GM23248 (cell line): Measurements from ENCODE around the gene LRP2. TPM values are rescaled to one million over a fixed set of nuclear protein-coding genes. Genes with fewer than 3 reads are reported as not detected.
A peak's percentile ranks its signal among the peaks of the same experiment; 100 is the strongest.

Experiments
- DNase-seq: peaks from one replicate; pipeline ENCODE4 v3.0.0-alpha.2; 2015
- H2AFZ ChIP-seq: fragments of 200-600 bp; sonication (generic); 2 replicates; pipeline ENCODE4 v1.6.1; 2016; ENCODE audit warnings: antibody characterized with exemption
- H3F3A ChIP-seq: fragments of 200-600 bp; sonication (generic); 2 replicates; pipeline ENCODE4 v1.6.1; 2016; ENCODE audit warnings: mild to moderate bottlenecking, antibody characterized with exemption, mixed run types; ENCODE audit not compliant: insufficient read depth
- H3K27ac ChIP-seq: fragments of 200-600 bp; sonication (generic); 2 replicates; pipeline ENCODE4 v1.5.1; 2016; ENCODE audit warnings: mild to moderate bottlenecking
- H3K27me3 ChIP-seq: fragments of 200-600 bp; sonication (generic); replicated peaks from 2 replicates; pipeline ENCODE4 v1.6.1; 2016; ENCODE audit warnings: mild to moderate bottlenecking; ENCODE audit not compliant: insufficient read depth
- H3K36me3 ChIP-seq: fragments of 200-600 bp; sonication (generic); 2 replicates; pipeline ENCODE4 v1.6.1; 2016; ENCODE audit warnings: low read depth, mild to moderate bottlenecking
- H3K4me1 ChIP-seq: fragments of 200-600 bp; sonication (generic); 2 replicates; pipeline ENCODE4 v1.6.1; 2016; ENCODE audit warnings: mild to moderate bottlenecking; ENCODE audit not compliant: insufficient read depth
- H3K4me2 ChIP-seq: fragments of 200-600 bp; sonication (generic); one replicate; pipeline ENCODE4 v1.6.1; 2016; ENCODE audit warnings: mild to moderate bottlenecking; ENCODE audit not compliant: unreplicated experiment
- H3K4me3 ChIP-seq: fragments of 200-600 bp; sonication (generic); 2 replicates; pipeline ENCODE4 v1.5.1; 2016; ENCODE audit warnings: mild to moderate bottlenecking
- H3K79me2 ChIP-seq: fragments of 200-600 bp; sonication (generic); 2 replicates; pipeline ENCODE4 v1.6.1; 2016; ENCODE audit warnings: mild to moderate bottlenecking; ENCODE audit not compliant: insufficient read depth
- H3K9ac ChIP-seq: fragments of 200-600 bp; sonication (generic); 2 replicates; pipeline ENCODE4 v1.6.1; 2016; ENCODE audit warnings: mild to moderate bottlenecking
- H3K9me2 ChIP-seq: fragments of 200-600 bp; sonication (generic); 2 replicates; pipeline ENCODE4 v1.6.1; 2016; ENCODE audit warnings: mixed run types, mild to moderate bottlenecking, moderate library complexity; ENCODE audit not compliant: insufficient read depth
- H3K9me3 ChIP-seq: fragments of 200-600 bp; sonication (generic); one replicate; pipeline ENCODE4 v1.6.1; 2017; ENCODE audit warnings: low read depth
- H4K20me1 ChIP-seq: fragments of 200-600 bp; sonication (generic); 2 replicates; pipeline ENCODE4 v1.6.0; 2016; ENCODE audit not compliant: insufficient read depth
- EZH2 ChIP-seq: fragments of 200-600 bp; sonication (generic); IDR thresholded peaks from 2 replicates; pipeline ENCODE4 v1.6.1; 2018; ENCODE audit warnings: antibody characterized with exemption, mild to moderate bottlenecking; ENCODE audit not compliant: insufficient read depth, poor library complexity, severe bottlenecking
- EZH2phosphoT487 ChIP-seq: fragments of 200-600 bp; sonication (generic); IDR thresholded peaks from 2 replicates; pipeline ENCODE4 v1.6.1; 2018; ENCODE audit warnings: antibody characterized with exemption, moderate library complexity, mild to moderate bottlenecking, low read depth; ENCODE audit not compliant: insufficient read depth
- WGBS, 2 experiments: methylation state at CpG; one replicate each; pipeline ENCODE4 v1.1.6; 2015 to 2017; ENCODE audit warnings: low lambda C conversion rate in 2 of 2, low coverage in 1 of 2; ENCODE audit errors: missing lambda C conversion rate in 2 of 2; 5-methylcytosine and 5-hydroxymethylcytosine counted together
- in situ Hi-C: fragments of 300-500 bp; cut with MboI; formaldehyde crosslinking; loops from 2 replicates; pipeline ENCODE4 v1.15.0; 2020
- polyA plus RNA-seq: library from polyadenylated mRNA; unstranded; fragments of >200 nt; fragmentation: Nextera tagmentation; extraction: Ambion mirVana; gene quantifications from 2 replicates; pipeline ENCODE4 v1.2.1, GENCODE V29; 2016
- total RNA-seq: library from RNA; depleted of rRNA; stranded (reverse); fragments of >200 nt; shearing (Covaris generic); gene quantifications from 2 replicates; pipeline ENCODE4 v1.2.3, GENCODE V29; 2014

LRP2 gene
- total and polyA plus RNA-seq, 2 experiments from 2014 or later = not detected

DNA sequence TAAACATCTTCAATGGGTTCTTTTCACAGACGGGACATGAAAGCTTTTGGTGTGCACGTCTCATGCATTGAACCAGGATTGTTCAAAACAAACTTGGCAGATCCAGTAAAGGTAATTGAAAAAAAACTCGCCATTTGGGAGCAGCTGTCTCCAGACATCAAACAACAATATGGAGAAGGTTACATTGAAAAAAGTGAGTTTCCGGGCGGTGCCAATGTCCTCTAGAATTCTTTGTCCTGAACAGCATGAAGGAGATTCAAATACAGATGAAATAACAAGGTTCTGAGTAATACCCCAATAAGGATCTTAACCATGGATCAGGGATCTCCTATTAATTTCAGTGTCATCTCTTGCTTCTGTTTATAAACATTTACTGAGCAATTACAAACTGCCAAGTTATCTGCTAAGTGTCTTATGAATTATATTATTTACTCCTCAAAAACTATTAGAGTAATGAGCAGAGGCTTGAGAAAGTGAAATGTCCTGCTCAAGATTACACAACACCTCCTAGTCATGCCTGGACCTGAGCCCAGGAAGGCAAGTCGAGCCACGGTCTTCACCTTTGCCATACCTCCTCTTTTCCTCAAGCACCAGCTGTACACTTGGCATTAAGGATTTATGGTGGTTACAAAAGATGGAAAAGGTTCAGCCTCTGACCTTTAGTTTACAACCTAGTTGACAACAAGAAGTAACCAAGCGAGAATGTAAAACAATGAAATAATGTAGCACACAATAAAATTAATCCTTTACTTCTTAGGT is 270.4 kb downstream of the LRP2 start:
- 30 to 31% methylated on average over 8 of the region's 8 CpGs for WGBS, 2 experiments
- H4K20me1 ChIP-seq = no peaks in the 10 kb centered on the region

DNA sequence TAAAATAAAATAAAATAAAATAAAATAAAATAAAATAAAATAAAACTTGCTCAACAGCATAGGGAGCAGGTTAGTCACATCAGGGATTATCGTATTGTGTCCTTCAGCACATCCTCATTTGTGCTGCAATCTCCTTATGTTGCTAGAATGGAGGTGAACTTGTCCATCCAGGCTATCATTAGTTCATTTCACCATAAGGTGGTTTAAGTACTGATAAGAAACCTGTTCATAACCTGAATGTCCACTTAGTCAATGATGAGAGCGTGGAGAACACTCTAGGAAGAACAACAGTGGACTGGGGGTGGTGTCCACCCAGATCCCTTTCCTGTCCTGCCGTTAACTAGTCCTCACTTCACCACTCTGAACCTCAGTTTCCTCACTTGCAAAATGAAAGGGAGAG is 271.1 kb downstream of the LRP2 start:
- H3K9me2 ChIP-seq = no peaks in the 10 kb centered on the region
- DNase-seq = no peak
- H3K36me3 ChIP-seq = no peaks in the 10 kb centered on the region
- no peak overlapping the region for H3K27ac ChIP-seq
- no peak for TF ChIP-seq EZH2
- no peak for TF ChIP-seq EZH2phosphoT487
- no peaks in the 10 kb centered on the region for H3K9me3 ChIP-seq
- 26 to 29% methylated on average over 3 of the region's 3 CpGs for WGBS, 2 experiments
- H4K20me1 ChIP-seq = no peaks in the 10 kb centered on the region
- no peaks in the 10 kb centered on the region for H3K79me2 ChIP-seq
- peaks cover 33% of the 10 kb centered on the region; the same call in 1 of the 2 replicates for H3K27me3 ChIP-seq
- H3K4me3 ChIP-seq = no peak overlapping the region
- in situ Hi-C loops = no loop called here
- no peak overlapping the region for H3K4me2 ChIP-seq
- peaks cover 11% of the 10 kb centered on the region; the same call in 1 of the 2 replicates for H3F3A ChIP-seq
- peaks cover 10% of the 10 kb centered on the region; the same call in 1 of the 2 replicates for H3K4me1 ChIP-seq
- H2AFZ ChIP-seq = no peak overlapping the region
- H3K9ac ChIP-seq = no peak overlapping the region

More for the DNA sequence above, 270.4 kb downstream of the LRP2 start:
- Histone ChIP-seq H3K9me2 (no peaks in the 10 kb centered on the region), H3K27ac (no peak overlapping the region), H2AFZ (no peak overlapping the region), H3K4me2 (no peak overlapping the region), H3K36me3 (no peaks in the 10 kb centered on the region), H3K4me3 (no peak overlapping the region), H3K27me3 (peaks cover 40% of the 10 kb centered on the region), H3K4me1 (peaks cover 10% of the 10 kb centered on the region; the same call in 1 of the 2 replicates), H3K9ac (no peak overlapping the region), H3K9me3 (no peaks in the 10 kb centered on the region), H3F3A (peaks cover 11% of the 10 kb centered on the region; the same call in 1 of the 2 replicates), H3K79me2 (no peaks in the 10 kb centered on the region)
- DNase-seq = peak; percentile 64
- in situ Hi-C loops = no loop called here
- TF ChIP-seq EZH2phosphoT487 = no peak
- no peak for TF ChIP-seq EZH2

DNA sequence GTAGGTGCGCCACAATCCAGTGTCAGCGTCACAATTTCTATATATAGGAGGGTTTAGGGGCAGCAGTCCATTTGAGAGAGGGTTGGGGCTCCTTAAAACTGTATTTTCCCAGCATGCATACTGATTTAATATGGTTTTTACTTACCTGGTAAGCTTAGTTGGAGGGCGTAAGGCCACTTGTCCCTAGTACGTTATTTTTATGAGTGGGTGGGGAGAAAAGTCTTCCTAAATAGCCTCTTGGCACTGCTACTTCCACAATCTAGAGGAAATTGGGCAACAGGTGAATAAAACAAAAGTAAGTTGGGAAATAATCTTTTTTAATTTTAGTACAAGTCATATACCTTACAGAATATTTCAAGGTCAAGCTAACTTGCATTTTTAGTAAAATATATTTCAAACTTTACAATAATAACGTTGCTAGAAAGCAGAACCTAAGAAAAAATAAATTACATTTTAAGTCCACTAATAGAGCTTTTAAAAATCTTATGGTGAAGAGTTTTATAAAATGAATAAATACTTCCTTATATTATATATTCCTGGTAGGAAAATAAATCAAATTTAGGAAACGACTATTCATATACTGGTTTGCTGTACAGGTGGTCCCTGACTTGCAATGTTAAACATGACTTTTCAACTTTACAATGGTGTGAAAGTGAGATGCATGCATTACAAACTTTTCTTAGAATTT is 272.1 kb downstream of the LRP2 start:
- H3K79me2 ChIP-seq = no peaks in the 10 kb centered on the region
- no peak overlapping the region for H3K4me3 ChIP-seq
- H3K9me2 ChIP-seq = no peaks in the 10 kb centered on the region
- in situ Hi-C loops = no loop called here
- H4K20me1 ChIP-seq = no peaks in the 10 kb centered on the region
- H3K27me3 ChIP-seq = peaks cover 30% of the 10 kb centered on the region; the same call in 1 of the 2 replicates
- H3K4me2 ChIP-seq = no peak overlapping the region
- TF ChIP-seq EZH2phosphoT487 (no peak), EZH2 (no peak)
- peaks cover 4% of the 10 kb centered on the region; the same call in 1 of the 2 replicates for H3K4me1 ChIP-seq
- WGBS, 2 experiments = 36 to 40% methylated on average over 6 of the region's 6 CpGs
- H3F3A ChIP-seq = peaks cover 3% of the 10 kb centered on the region; the same call in 1 of the 2 replicates
- H3K27ac ChIP-seq = no peak overlapping the region
- DNase-seq = no peak
- H3K9me3 ChIP-seq = no peaks in the 10 kb centered on the region
- no peak overlapping the region for H2AFZ ChIP-seq
- no peak overlapping the region for H3K9ac ChIP-seq
- no peaks in the 10 kb centered on the region for H3K36me3 ChIP-seq

DNA sequence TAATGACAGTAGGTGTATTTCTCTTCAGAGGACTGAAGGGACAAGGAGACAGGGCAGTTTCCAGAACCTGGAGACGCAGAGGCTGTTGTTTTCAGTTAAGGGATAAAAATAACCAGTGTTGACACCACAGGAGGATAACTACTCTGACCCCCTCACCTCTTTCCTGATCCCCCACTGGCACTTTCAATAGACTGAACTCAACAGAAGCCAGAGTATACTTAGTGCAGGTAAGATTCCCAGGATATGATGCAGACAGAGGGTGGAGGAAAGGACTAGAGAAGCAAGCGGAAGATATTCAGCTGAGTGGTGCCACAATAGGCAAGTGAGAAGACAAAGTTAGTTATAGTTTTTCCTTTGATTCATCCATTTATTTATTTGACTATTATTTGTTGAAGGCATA is 273.2 kb downstream of the LRP2 start:
- no peak overlapping the region for H3K27ac ChIP-seq
- H3K4me2 ChIP-seq = no peak overlapping the region
- H3K9me3 ChIP-seq = no peaks in the 10 kb centered on the region
- in situ Hi-C loops = no loop called here
- no peak overlapping the region for H2AFZ ChIP-seq
- peaks cover 30% of the 10 kb centered on the region; the same call in 1 of the 2 replicates for H3K27me3 ChIP-seq
- 0 out of 2 replicates have a peak, but pooled peaks cover 3% of the 10 kb centered on the region for H3K4me1 ChIP-seq
- H3K9ac ChIP-seq = no peak overlapping the region
- 39 to 41% methylated on average over 2 of the region's 2 CpGs for WGBS, 2 experiments
- no peaks in the 10 kb centered on the region for H3F3A ChIP-seq
- DNase-seq = no peak
- no peaks in the 10 kb centered on the region for H4K20me1 ChIP-seq
- H3K4me3 ChIP-seq = no peak overlapping the region
- TF ChIP-seq EZH2 (no peak), EZH2phosphoT487 (no peak)
- no peaks in the 10 kb centered on the region for H3K9me2 ChIP-seq
- H3K79me2 ChIP-seq = no peaks in the 10 kb centered on the region
- H3K36me3 ChIP-seq = no peaks in the 10 kb centered on the region
